ENCODE results near the gene RAB14.
A peak's percentile ranks its signal among the peaks of the same experiment; 100 is the strongest.

Gene RAB14

GRCh38 chr9:121201738-121202533, at the start of gene RAB14:
Gene RAB14, minus strand, starts transcription at chr9:121201869. Its CDS starts 8,457 bp downstream, at chr9:121193412.
- DNase-seq = peak; percentile 99

- DNase-seq = no peak
Observed at GRCh38 chr9:121249563-121249962, 47.9 kb upstream of the RAB14 start.

GRCh38 chr9:121246821-121247561, 45.3 kb upstream of the RAB14 start:
- no peak for DNase-seq

GRCh38 chr9:121242959-121243346, 41.3 kb upstream of the RAB14 start:
- no peak for DNase-seq

- no peak for DNase-seq
Observed at GRCh38 chr9:121242219-121242958, 40.7 kb upstream of the RAB14 start.

GRCh38 chr9:121240472-121241135, 38.9 kb upstream of the RAB14 start:
- no peak for DNase-seq

- DNase-seq = no peak
Observed at GRCh38 chr9:121239851-121240250, 38.2 kb upstream of the RAB14 start.

- no peak for DNase-seq
Observed at GRCh38 chr9:121239071-121239470, 37.4 kb upstream of the RAB14 start.

GRCh38 chr9:121237916-121238315, 36.2 kb upstream of the RAB14 start:
- DNase-seq = no peak

GRCh38 chr9:121235512-121235911, 33.8 kb upstream of the RAB14 start:
- DNase-seq = no peak

GRCh38 chr9:121234832-121235161, 33.1 kb upstream of the RAB14 start:
- DNase-seq = no peak

GRCh38 chr9:121233906-121234831, 32.5 kb upstream of the RAB14 start:
- DNase-seq = no peak

- DNase-seq = no peak
Observed at GRCh38 chr9:121232251-121232650, 30.6 kb upstream of the RAB14 start.

GRCh38 chr9:121230256-121230655, 28.6 kb upstream of the RAB14 start:
- DNase-seq = no peak

- DNase-seq = no peak
Observed at GRCh38 chr9:121227862-121228261, 26.2 kb upstream of the RAB14 start.

- DNase-seq = no peak
Observed at GRCh38 chr9:121226175-121226574, 24.5 kb upstream of the RAB14 start.

- DNase-seq = peak; percentile 37
Observed at GRCh38 chr9:121225240-121225639, 23.6 kb upstream of the RAB14 start.

GRCh38 chr9:121222524-121223171, 21.0 kb upstream of the RAB14 start:
- DNase-seq = peak; percentile 27

- DNase-seq = no peak
Observed at GRCh38 chr9:121221664-121222055, 20.0 kb upstream of the RAB14 start.

- no peak for DNase-seq
Observed at GRCh38 chr9:121220996-121221663, 19.5 kb upstream of the RAB14 start.

GRCh38 chr9:121219530-121219929, 17.9 kb upstream of the RAB14 start:
- DNase-seq = no peak

Data from NCI-H1436 (cell line).